GM19324 (cell line): Measurements from ENCODE around the gene ATXN7L1.

ENCODE experiments used
- ATAC-seq: cut with Tn5 transposase; IDR thresholded peaks from one replicate; pipeline ENCODE4 v1.9.1; 2021; ENCODE audit warnings: mild to moderate bottlenecking, moderate library complexity; ENCODE audit not compliant: unreplicated experiment, low FRiP score

ATXN7L1 gene

GRCh38 chr7:105637755-105638154, 238.6 kb downstream of the ATXN7L1 start:
- ATAC-seq, result no peak

GRCh38 chr7:105636982-105637381, 239.4 kb downstream of the ATXN7L1 start:
- ATAC-seq, result no peak

- ATAC-seq, result no peak
Measured at GRCh38 chr7:105635197-105635596, 241.2 kb downstream of the ATXN7L1 start.

GRCh38 chr7:105625986-105626385, 250.4 kb downstream of the ATXN7L1 start:
- ATAC-seq, result no peak

GRCh38 chr7:105623906-105624305, 252.5 kb downstream of the ATXN7L1 start:
- ATAC-seq, result no peak

- no peak for ATAC-seq
Measured at GRCh38 chr7:105623378-105623777, 253.0 kb downstream of the ATXN7L1 start.

GRCh38 chr7:105622106-105622731, 254.2 kb downstream of the ATXN7L1 start:
- no peak for ATAC-seq

GRCh38 chr7:105621617-105622016, 254.8 kb downstream of the ATXN7L1 start:
- no peak for ATAC-seq

- ATAC-seq, result no peak
Measured at GRCh38 chr7:105621176-105621575, 255.2 kb downstream of the ATXN7L1 start.

- ATAC-seq, result no peak
Measured at GRCh38 chr7:105619590-105619989, 256.8 kb downstream of the ATXN7L1 start.

- ATAC-seq, result no peak
Measured at GRCh38 chr7:105618016-105618296, 258.4 kb downstream of the ATXN7L1 start.

GRCh38 chr7:105617280-105618015, 259.0 kb downstream of the ATXN7L1 start:
- no peak for ATAC-seq

GRCh38 chr7:105614341-105614840, 262.0 kb downstream of the ATXN7L1 start:
- ATAC-seq, result no peak

- no peak for ATAC-seq
Measured at GRCh38 chr7:105613611-105614330, 262.6 kb downstream of the ATXN7L1 start.

- no peak for ATAC-seq
Measured at GRCh38 chr7:105612806-105613205, 263.6 kb downstream of the ATXN7L1 start.

- ATAC-seq, result no peak
Measured at GRCh38 chr7:105611856-105612775, 264.3 kb downstream of the ATXN7L1 start.

- ATAC-seq, result no peak
Measured at GRCh38 chr7:105610165-105610930, 266.1 kb downstream of the ATXN7L1 start.

GRCh38 chr7:105602325-105603305, 273.8 kb downstream of the ATXN7L1 start:
- no peak for ATAC-seq
